GM12872 (cell line): ENCODE results near the gene LIPC.

Experiments used
- CTCF ChIP-seq: IDR thresholded peaks from 3 replicates; pipeline ENCODE4 v1.5.1; 2011; ENCODE audit warnings: low read depth, mild to moderate bottlenecking, low read length, moderate library complexity; ENCODE audit not compliant: insufficient read depth

Gene LIPC

GRCh38 chr15:58476525-58477162 is 44.9 kb downstream of the LIPC start:
- no peak for TF ChIP-seq CTCF

DNA sequence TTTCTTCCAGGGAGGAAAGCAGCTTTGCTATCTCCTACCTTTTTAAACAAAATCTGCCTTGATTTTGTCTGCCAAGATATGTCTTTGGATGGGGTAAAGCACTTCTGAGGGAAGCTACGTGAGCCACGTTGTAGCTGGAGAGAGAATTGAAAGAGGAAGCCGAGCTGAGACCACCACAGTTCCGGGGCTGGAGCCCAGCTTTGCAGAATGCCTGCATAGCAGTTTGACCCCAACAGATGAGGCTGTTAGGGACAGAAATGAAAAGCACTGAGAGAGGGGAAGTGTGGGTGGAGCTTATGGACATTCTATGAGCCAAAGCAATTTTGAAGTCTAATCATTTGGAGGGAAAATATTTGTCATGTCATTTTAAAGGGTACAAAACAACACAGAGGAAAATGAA is 45.4 kb downstream of the LIPC start:
- no peak for TF ChIP-seq CTCF

GRCh38 chr15:58478035-58478434 is 46.2 kb downstream of the LIPC start:
- no peak for TF ChIP-seq CTCF

DNA sequence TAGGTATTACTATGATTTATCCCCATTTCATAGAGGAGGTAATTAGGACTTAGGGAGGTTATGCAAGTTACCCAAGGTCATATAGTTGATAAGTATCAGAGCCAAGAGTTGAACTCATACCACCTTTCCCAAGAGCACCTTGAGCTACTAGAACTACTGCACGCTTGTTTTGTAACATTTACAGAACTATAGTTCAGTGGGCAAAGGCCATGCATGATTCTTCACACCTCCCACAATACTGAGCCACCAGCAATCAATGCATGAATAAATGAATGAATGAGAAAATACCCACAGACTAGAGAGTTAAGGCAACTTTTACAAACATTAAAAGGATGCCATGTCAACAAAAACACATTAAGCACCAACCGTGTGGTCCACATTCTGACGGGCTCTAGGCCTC is 46.8 kb downstream of the LIPC start:
- no peak for TF ChIP-seq CTCF

DNA sequence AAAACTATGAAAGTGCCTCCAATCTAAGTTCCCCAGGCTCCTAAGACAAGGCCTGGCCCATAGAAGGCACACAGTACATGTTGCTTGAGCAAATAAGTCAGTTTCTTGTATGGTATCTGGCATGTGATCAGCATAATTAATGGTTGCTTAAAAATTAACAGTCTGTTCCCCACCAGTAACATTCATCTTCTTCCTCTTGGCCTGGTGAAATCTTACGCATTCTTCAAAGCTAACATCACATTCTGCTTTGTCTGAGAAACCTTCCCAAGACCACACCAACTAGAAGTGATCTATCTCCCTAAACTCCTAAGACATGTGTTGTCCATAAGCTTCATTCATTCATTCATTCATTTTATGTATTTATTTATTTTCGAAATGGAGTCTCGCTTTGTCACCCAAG is 48.1 kb downstream of the LIPC start:
- no peak for TF ChIP-seq CTCF

- no peak for TF ChIP-seq CTCF
These were observed 51.6 kb downstream of the LIPC start for GRCh38 chr15:58483376-58483775.

DNA sequence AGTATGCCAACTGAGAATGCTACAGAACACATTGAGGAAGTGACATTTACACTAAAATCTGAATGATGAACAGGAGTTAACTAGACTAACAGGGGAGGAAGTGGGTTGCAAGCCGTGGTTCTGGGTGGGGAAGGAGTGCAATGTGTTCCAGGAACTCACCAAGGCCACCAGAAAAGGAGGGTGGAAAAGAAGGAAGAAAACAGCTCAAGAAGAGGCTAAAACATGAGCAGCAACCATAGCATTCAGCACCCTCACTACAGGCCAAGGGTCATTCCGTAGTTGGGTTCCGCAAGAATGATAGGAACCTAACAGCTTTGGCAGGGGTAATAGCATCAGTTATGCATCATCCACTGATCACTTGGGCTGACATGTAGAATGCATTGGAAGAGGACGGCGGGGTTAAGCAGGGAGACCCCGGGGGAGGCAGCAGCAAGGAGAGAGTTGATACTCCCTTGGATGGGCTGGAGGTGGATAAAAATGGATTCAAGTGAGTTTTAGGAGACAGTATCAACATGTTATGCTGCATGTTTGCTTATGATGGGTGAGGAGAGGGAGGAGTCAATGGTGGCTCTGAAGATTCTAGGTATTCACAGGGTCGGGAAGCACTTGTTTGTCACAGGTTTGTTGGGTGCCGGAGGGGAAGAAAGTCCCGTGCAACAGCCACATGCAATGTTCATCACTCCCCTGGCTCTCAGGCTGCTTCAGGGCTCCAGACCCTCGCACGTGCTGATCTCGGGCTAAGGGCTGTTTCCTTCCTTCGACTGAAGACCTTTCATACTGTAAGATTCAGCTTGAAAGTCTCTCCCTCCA is 53.2 kb downstream of the LIPC start:
- TF ChIP-seq CTCF, result no peak
